Activated CD8-positive, alpha-beta memory T cell treated with anti-CD3 and anti-CD28 coated beads for 36 hours (primary cell): ENCODE results near the gene TSPAN16. TPM values are rescaled to one million over a fixed set of nuclear protein-coding genes. Genes with fewer than 3 reads are reported as not detected.
"Not testable (repeated sequence)": the region's sequence is repeated elsewhere in the genome, so short reads cannot be mapped to it uniquely, and the experiment has no call there.

ENCODE experiments used
- CTCF ChIA-PET: fragments of 350-600 bp; sonication (Branson Sonifier 250); formaldehyde crosslinking; loops from one replicate; lab custom pipeline; 2021; ENCODE audit warnings: antibody characterized with exemption; lab: Charles Lee
- POLR2A ChIA-PET: fragments of 350-600 bp; sonication (Branson Sonifier 250); formaldehyde crosslinking; loops from one replicate; lab custom pipeline; 2021; ENCODE audit warnings: antibody characterized with exemption; lab: Charles Lee
- total RNA-seq, 2 experiments: library from RNA; stranded (reverse); gene quantifications; one replicate each; pipeline ENCODE4 v1.2.3, GENCODE V29; 2021

The TSPAN16 gene
- total RNA-seq, 2 experiments from 2014 or later = not detected

DNA sequence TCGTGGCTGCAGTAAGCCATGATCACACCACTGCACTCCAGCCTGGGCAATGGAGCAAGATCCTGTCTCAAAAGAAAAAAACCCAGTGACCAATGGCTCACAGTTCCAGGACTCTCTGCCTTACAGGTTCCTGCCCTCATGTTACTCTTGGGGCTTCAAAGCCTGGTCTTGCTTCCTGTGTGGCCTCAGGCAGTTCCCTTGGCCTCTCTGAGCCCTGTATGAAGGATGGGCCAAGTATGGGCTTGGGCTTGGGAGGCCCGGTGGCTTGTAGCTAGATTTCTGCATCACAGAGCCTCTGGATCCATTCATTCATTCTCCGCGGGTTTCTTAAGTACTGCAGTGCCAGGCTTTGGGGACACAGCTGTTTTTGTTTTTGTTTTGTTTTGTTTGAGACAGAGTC, 780 bp upstream of the TSPAN16 start:
- ChIA-PET POLR2A (no interaction called here), CTCF (no interaction called here)

DNA sequence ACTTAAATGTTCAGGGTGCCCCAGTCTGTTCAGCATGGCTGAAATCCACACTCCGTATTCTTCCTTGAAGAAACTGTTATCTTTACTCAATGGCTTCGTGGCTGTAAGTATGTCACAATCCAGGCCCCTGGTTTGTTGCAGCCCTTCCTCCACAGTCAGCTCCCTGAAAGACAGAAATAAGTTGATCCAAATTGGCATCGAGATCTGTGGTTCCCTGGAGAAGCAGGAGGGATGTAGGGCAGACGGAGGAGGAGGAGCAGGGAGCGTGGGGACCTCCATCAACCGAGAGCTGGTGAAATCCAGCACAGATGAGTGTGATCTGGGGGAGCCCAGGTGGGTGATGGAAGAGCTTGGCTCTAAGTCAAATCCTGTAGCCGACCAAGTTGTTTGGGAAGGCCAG, 304 bp downstream of the TSPAN16 start:
- CTCF ChIA-PET = no interaction called here
- POLR2A ChIA-PET = no interaction called here

DNA sequence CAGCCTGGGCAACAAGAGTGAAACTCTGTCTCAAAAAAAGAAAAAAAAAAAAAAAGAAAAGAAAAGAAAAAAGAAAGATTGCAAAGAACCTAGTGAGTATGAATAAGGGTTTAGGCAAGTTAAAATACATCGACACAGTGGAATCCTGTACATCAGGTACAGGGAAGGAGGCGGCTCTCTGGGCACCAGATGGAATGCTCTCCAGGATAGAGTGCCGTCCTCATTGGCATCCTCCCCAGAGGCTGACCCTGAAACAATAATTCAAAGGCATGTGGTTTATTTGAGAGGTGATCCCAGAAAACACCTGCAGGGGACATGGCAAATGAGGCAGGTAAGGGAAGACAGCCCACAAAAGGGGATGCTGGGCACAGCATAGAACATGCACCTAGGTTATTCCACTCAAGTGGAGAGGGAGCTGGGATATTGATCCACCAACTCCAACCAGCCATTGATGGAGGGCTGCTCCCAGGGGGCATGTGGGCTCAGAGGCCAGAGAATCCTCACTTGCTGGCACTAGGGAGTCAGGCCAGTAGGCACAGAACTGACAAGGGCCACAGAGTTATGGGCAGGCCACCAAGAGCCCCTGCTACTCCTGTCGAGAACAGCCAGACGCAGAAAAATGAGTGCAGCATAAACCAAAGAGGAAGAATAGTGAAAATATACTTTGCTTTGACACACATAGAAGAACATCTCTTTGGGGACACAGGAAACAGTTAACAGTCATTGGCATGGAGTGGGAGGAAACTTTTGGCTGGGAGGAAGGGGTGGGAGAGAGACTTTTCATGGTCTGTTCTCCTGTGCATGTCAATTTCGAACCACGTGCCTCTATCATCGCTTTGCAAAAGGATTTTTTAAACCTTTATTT, 4.2 kb downstream of the TSPAN16 start:
- ChIA-PET CTCF (no interaction called here), POLR2A (no interaction called here)

- ChIA-PET POLR2A (interaction anchor here (0.6 kb wide), 1 partner anchor 95 kb away, joined by 10 read pairs; no protein-coding TSS in a partner anchor), CTCF (interaction anchor here (0.6 kb wide), 1 partner anchor 1087 kb away, joined by 4 read pairs; no protein-coding TSS in a partner anchor)
Measured at GRCh38 chr19:11300811-11301120, 4.8 kb downstream of the TSPAN16 start.

DNA sequence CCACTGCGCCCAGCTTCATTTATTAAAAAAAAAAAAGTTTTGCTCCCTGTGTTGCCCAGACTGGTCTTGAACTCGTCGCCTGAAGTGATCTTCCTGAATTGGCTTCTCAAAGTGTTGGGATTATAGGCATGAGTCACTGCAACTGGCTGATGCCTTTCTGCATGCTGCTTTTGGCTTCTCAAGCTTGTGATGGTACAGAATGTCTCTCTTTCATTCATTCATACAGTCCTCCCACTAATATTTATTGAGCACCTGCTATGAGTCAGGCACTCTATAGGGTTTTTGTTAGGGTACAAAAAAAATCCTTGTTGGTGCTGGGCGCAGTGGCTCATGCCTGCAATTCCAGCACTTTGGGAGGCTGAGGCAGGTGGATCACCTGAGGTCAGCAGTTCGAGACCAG, 9.0 kb downstream of the TSPAN16 start:
- ChIA-PET POLR2A (no interaction called here), CTCF (no interaction called here)

DNA sequence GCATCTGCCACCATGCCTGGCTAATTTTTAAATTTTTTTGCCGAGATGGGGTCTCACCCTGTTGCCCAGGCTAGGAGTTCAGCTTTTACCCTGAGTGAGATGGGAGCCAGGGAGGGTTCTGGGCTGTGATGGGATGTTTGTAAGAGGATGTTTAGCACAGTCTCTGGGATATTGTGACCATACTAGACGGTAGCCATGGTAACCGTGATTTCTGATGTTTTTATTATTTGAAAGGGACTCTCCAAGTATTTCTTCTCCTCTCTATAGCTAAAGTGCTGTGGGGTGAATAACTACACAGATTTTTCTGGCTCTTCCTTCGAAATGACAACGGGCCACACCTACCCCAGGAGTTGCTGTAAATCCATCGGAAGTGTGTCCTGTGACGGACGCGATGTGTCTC, 10.4 kb downstream of the TSPAN16 start:
- ChIA-PET CTCF (no interaction called here), POLR2A (no interaction called here)

- POLR2A ChIA-PET, CTCF ChIA-PET: not testable (repeated sequence)
Measured at GRCh38 chr19:11320278-11320995, 24.5 kb downstream of the TSPAN16 start.

DNA sequence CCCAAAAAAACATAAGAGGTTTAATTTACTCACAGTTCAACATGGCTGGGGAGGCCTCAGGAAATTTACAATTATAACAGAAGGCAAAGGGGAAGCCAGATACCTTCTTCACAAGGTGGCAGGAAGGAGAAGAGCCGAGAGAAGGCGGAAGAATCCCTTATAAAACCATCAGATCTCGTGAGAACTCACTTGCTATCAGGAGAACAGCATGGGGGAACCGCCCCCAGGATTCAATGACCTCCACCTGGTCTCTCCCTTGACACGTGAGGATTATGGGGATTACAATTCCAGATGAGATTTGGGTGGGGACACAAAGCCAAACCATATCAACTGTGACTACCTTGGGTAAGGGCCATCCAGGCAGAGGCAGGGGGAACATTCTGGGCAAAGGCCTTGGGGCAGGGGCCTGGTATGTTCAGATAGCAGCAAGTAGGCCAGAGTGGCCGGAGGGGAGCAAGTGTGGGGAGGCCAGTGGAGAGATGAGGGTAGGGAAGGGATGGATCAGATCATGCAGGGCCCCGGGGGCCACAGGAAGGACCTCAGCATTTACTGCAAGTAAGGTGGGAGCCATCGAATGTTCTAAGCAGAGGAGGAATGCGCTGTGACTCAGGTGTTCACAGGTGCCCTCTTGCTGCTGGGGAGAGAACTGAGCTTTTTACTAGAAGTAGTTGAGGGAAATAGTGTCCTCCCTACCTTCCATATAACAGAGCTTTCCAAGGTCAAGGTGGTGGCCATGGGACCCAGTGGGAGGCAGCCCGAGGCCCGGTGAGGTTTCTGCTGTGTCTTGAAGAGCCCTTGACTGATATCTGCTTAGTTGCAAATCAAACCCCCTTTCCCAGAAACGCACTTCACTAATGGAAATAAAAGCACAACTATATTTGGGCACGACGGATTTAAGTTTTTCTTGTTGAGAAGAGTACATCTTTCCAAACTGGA, 25.5 kb downstream of the TSPAN16 start:
- POLR2A ChIA-PET = no interaction called here

DNA sequence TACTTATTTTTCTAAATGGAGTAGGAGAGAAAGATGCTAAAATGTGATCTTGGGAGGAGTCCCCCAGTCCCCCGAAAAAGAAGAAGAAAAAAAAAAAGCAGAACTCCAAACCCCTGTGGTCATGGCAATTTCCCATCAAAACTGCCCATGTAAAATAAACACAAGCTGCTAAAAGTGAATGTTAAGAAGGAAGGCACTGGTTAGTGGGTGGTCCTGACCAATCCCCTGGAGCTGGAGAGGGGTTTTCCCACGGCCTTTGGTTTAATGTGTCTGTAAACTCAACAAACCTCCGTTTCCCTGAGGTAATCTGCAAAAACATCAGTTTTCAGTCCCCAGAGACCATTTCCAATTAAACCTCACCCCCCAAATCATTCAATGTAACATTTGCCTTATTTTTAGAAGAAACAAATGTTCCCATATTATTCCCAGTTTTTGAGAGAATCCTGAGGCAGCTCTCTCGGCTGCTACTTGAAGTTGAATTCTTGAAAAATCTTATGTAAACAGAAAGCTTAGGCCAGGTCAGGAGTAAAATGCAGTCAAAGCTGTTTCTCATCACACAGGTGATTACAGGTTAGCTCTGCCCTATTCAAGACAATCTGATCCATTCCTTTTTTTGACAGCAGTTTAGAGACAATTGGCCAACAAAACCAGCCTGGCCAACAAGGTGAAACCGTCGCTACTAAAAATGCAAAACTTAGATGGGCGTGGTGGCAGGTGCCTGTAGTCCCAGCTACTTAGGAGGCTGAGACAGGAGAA, 26.5 kb downstream of the TSPAN16 start:
- CTCF ChIA-PET = interaction anchor here (0.7 to 1.0 kb wide), 2 partner anchors 52 to 1547 kb away, joined by 3 read pairs; partner anchors contain the start of gene SWSAP1
- POLR2A ChIA-PET = no interaction called here

More for the DNA sequence above, 25.5 kb downstream of the TSPAN16 start:
- CTCF ChIA-PET = interaction anchor here (1.0 kb wide), 1 partner anchor 53 kb away, joined by 3 read pairs; the partner anchor contains the start of gene SWSAP1

- CTCF ChIA-PET = no interaction called here
Measured at GRCh38 chr19:11323601-11324078, 27.7 kb downstream of the TSPAN16 start.

GRCh38 chr19:11324079-11324661, 28.2 kb downstream of the TSPAN16 start:
- ChIA-PET POLR2A (interaction anchor here (0.9 to 1.2 kb wide), 2 partner anchors 22 to 57 kb away, joined by 3 to 4 read pairs; partner anchors contain the start of genes CCDC159 and TMEM205), CTCF (interaction anchor here (1.0 to 1.3 kb wide), 2 partner anchors 20 to 111 kb away, joined by 3 to 4 read pairs; partner anchors contain the start of genes ODAD3 and PRKCSH)

More at GRCh38 chr19:11323601-11324078, 27.7 kb downstream of the TSPAN16 start:
- POLR2A ChIA-PET = interaction anchor here (0.9 to 1.2 kb wide), 2 partner anchors 23 to 58 kb away, joined by 3 to 4 read pairs; partner anchors contain the start of genes CCDC159 and TMEM205

GRCh38 chr19:11324748-11325389, 28.9 kb downstream of the TSPAN16 start:
- ChIA-PET CTCF (interaction anchor here (1.0 to 1.3 kb wide), 2 partner anchors 20 to 110 kb away, joined by 3 to 4 read pairs; partner anchors contain the start of genes ODAD3 and PRKCSH), POLR2A (interaction anchor here (0.5 kb wide), 1 partner anchor 63 kb away, joined by 3 read pairs; no protein-coding TSS in a partner anchor)

DNA sequence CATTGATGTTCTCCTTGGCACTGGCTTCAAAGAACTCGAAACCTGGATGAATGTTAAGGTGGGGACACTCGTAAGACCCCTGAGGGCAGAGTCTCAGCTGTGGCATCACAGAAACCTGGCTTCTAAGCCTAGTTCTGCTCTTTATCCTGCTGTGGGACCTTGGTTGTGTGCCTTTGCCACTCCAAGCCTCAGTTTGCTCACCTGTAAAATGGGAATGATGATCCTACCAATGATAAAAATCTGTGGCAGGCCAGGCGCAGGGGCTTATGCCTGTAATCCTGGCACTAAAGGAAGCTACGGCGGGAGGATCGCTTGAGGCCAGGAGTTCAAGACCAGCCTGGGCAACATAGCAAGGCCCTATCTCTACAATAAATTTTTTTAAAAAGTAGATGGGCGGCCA, 29.6 kb downstream of the TSPAN16 start:
- CTCF ChIA-PET = interaction anchor here (1.3 kb wide), 1 partner anchor 19 kb away, joined by 3 read pairs; no protein-coding TSS in a partner anchor
- POLR2A ChIA-PET = no interaction called here

- CTCF ChIA-PET = interaction anchor here (1.3 kb wide), 1 partner anchor 10 kb away, joined by 3 read pairs; no protein-coding TSS in a partner anchor
- POLR2A ChIA-PET = no interaction called here
Measured at GRCh38 chr19:11330127-11330526, 34.2 kb downstream of the TSPAN16 start.

DNA sequence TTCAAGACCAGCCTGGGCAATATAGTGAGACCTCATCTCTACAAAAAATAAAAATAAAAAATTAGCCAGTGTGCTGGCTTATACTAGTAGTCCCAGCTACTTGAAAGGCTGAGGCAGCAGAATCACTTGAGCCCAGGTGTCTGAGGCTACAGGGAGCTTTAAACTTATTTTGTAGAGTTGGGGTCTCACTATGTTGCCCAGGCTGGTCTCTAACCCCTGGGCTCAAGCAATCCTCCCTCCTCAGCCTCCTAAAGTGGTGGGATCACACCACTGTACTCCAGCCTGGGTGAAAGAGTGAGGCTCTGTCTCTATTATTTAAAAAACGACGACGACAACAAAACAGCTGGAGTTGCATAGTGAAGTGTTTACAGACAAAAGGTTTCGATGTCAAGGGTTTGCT, 35.5 kb downstream of the TSPAN16 start:
- ChIA-PET POLR2A (interaction anchor here (0.5 kb wide), 1 partner anchor 103 kb away, joined by 6 read pairs; no protein-coding TSS in a partner anchor), CTCF (interaction anchor here (0.9 to 1.3 kb wide), 2 partner anchors 8 to 390 kb away, joined by 3 read pairs; no protein-coding TSS in a partner anchor)

- POLR2A ChIA-PET = no interaction called here
Measured at GRCh38 chr19:11332822-11333221, 36.9 kb downstream of the TSPAN16 start.

GRCh38 chr19:11333838-11334237, 37.9 kb downstream of the TSPAN16 start:
- POLR2A ChIA-PET = not testable (repeated sequence)
- CTCF ChIA-PET = interaction anchor here (0.7 kb wide), 1 partner anchor 24 kb away, joined by 4 read pairs; no protein-coding TSS in a partner anchor

More at GRCh38 chr19:11332822-11333221, 36.9 kb downstream of the TSPAN16 start:
- CTCF ChIA-PET = interaction anchor here (0.7 kb wide), 1 partner anchor 32 kb away, joined by 3 read pairs; no protein-coding TSS in a partner anchor
